ENCODE data around the gene GP1BB. TPM values are rescaled to one million over a fixed set of nuclear protein-coding genes. Genes with fewer than 3 reads are reported as not detected.

GP1BB gene
- total and polyA plus RNA-seq, 8 donors: 2.4 to 27.8 (median 8.7) TPM; not detected in 2

DNA sequence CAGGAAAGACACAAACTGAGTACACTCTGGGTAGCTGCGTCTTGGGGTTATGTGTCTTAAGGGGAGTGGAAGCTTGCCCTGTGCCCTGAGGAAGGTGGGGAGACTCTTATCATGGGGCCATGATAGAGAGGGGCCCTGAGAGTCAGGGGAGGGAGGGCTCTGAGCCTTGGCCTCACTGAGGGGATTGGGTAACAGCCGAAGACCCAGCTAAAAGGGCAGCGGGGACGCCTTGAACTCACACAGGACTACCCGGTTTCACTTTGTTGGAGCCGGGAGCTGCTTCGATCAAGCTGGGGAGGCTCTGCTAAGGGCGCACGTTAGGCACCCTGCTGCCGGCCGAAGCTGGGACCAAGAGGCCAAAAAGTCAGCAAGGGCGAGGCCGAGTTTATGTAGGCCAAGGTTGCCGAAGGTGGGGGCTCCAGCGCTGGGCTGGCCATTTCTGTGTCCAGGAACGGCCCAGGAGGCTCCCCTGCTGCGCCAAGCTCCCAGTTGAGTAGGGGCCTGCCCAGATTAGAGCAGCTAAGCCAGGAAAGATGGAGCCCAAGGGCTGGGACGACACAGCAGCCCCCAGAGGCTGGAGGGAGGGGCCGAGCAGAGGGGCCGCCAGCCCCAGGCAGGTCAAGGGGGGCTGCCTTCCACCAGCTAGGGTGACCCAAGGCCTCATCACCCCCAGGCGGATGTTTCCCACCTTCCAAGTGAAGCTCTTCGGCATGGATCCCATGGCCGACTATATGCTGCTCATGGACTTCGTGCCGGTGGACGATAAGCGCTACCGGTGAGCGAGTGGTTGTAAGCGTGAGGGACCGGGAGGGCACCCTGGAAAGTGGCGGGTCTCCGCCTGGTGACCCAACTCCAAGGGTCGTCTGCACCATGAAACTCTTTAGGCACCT lies 39.5 kb downstream of the GP1BB start:
- intact Hi-C loops (cut with DNase I; ENCODE audit: low total_unique reads): no loop called here
- Histone ChIP-seq H3K27me3 (peaks cover 44 to 95% (median 93%) of the 10 kb centered on the region in 3 donors), H3K4me3 (no peak overlapping the region), H3K4me1 (peaks cover 30 to 59% (median 50%) of the 10 kb centered on the region in 4 donors), H3K9me3 (no peaks in the 10 kb centered on the region), H3K27ac (no peak overlapping the region), H3K36me3 (no peaks in the 10 kb centered on the region)
- 71 to 87% (median 84%) methylated on average over 18 to 34 of the region's 34 CpGs for WGBS, 5 donors
- no peak for DNase-seq
- TF ChIP-seq POLR2A (IDR thresholded peaks at IDR 0.05) (no peak), POLR2AphosphoS5 (IDR thresholded peaks at IDR 0.05) (no peak), EP300 (IDR thresholded peaks at IDR 0.05) (no peak)
- TF ChIP-seq, protein P1, sequence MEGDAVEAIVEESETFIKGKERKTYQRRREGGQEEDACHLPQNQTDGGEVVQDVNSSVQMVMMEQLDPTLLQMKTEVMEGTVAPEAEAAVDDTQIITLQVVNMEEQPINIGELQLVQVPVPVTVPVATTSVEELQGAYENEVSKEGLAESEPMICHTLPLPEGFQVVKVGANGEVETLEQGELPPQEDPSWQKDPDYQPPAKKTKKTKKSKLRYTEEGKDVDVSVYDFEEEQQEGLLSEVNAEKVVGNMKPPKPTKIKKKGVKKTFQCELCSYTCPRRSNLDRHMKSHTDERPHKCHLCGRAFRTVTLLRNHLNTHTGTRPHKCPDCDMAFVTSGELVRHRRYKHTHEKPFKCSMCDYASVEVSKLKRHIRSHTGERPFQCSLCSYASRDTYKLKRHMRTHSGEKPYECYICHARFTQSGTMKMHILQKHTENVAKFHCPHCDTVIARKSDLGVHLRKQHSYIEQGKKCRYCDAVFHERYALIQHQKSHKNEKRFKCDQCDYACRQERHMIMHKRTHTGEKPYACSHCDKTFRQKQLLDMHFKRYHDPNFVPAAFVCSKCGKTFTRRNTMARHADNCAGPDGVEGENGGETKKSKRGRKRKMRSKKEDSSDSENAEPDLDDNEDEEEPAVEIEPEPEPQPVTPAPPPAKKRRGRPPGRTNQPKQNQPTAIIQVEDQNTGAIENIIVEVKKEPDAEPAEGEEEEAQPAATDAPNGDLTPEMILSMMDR (IDR thresholded peaks at IDR 0.05): no peak

DNA sequence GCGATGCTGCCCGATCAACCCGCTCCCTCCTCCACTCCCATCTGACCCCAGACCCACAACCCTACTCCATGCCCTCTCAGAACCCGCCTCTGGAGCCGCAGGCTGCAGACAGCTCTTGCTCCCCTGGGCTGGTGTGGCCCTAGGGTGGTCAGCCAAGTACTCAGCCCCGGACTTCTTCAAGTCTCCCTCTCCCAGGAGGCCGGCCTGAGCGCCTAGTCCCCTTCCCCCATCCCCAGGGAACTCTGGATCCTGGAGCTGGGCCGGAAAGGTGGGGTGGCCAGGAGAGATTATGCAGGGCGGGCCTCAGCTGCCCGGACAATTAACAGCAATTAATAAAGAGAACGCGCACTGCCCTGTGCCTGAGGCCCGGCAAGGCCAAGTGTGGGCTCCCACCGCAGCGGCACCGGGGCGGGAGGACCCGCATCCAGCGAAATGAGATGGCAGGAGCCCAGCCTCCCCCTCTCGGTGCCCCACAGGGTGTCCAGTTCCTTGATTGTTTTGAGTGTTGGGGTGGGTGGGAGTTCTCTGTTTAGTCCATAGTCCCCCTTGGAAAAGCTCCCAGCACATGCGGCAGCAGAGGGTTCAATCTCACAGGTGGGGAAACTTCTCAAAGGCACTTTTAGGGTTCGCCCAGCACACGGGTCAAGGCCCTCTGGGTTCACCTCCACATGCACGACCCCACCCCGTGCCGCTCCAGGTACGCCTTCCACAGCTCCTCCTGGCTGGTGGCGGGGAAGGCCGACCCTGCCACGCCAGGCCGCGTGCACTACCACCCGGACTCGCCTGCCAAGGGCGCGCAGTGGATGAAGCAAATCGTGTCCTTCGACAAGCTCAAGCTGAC lies 40.3 kb downstream of the GP1BB start:
- no peak for DNase-seq
- Histone ChIP-seq H3K27me3 (peaks cover 48 to 95% (median 93%) of the 10 kb centered on the region in 3 donors), H3K4me3 (no peak overlapping the region), H3K36me3 (no peaks in the 10 kb centered on the region), H3K9me3 (no peaks in the 10 kb centered on the region), H3K4me1 (peaks cover 30 to 60% (median 50%) of the 10 kb centered on the region in 4 donors), H3K27ac (no peak overlapping the region)
- intact Hi-C loops (cut with DNase I; ENCODE audit: low total_unique reads): no loop called here
- TF ChIP-seq POLR2AphosphoS5 (IDR thresholded peaks at IDR 0.05) (no peak), POLR2A (IDR thresholded peaks at IDR 0.05) (no peak), EP300 (IDR thresholded peaks at IDR 0.05) (no peak)
- TF ChIP-seq, protein P1 (IDR thresholded peaks at IDR 0.05): no peak
- WGBS, 5 donors: 50 to 71% (median 67%) methylated on average over 31 to 39 of the region's 39 CpGs

DNA sequence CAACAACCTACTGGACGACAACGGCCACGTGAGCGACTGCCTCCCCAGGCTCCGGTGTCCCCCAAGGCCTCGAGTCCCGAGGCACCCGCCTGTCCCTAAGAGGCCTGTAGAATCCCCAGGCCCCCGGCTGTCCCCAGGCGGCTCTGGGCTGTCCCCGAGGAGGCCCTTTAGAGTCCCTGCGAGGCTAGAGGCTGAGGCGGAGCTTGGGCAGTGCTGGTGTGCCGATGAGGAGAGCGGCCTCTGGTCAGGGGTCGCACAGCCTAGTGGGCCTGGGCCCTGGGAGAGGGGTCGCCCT lies 40.9 kb downstream of the GP1BB start:
- TF ChIP-seq, protein P1 (IDR thresholded peaks at IDR 0.05): no peak
- no peak for TF ChIP-seq POLR2A (IDR thresholded peaks at IDR 0.05)
- no peak for TF ChIP-seq EP300 (IDR thresholded peaks at IDR 0.05)
- no peak for TF ChIP-seq POLR2AphosphoS5 (IDR thresholded peaks at IDR 0.05)
- Histone ChIP-seq H3K27me3 (peaks cover 43 to 95% (median 93%) of the 10 kb centered on the region in 3 donors), H3K9me3 (no peaks in the 10 kb centered on the region), H3K4me1 (peaks cover 28 to 55% (median 48%) of the 10 kb centered on the region in 4 donors), H3K27ac (no peak overlapping the region), H3K36me3 (no peaks in the 10 kb centered on the region), H3K4me3 (no peak overlapping the region)
- 65 to 85% (median 78%) methylated on average over 11 to 17 of the region's 17 CpGs for WGBS, 5 donors
- intact Hi-C loops (cut with DNase I; ENCODE audit: low total_unique reads): no loop called here
- DNase-seq: no peak

DNA sequence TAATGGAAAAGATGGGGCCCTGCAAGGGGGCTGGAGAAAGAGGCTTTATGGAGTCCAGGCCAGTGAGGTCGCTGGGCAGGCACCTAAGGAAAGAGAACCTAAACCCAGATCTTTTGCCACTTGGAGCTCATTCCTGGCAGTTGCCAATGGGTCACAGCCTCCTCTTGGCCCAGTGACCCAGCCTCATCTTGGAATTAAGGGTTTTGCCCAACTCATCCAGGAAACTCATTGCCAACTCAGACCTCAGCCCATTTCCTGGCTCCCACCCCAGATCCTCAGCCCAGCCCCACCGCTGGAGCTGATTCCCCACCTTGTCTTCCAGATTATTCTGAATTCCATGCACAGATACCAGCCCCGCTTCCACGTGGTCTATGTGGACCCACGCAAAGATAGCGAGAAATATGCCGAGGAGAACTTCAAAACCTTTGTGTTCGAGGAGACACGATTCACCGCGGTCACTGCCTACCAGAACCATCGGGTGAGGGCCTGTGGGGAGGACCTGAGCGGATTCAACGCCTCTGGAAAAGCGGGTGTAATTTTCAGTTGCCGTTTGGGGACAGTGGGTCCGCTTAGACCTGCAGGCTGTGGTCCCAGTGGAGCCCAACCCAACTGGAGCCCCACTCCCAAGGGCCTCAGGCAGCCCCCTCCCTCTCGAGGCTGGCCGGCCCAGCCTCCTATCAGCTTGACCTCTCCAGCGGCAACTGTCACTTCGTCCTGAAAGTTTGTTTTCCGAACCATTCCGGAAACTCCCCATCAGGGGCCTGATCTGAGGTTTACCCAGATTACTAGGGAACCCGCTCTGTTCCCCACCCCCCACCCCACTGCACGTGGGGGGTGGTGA lies 41.5 kb downstream of the GP1BB start:
- TF ChIP-seq POLR2AphosphoS5 (IDR thresholded peaks at IDR 0.05): no peak
- TF ChIP-seq POLR2A (IDR thresholded peaks at IDR 0.05): no peak
- no peak for TF ChIP-seq EP300 (IDR thresholded peaks at IDR 0.05)
- TF ChIP-seq, protein P1 (IDR thresholded peaks at IDR 0.05): no peak
- no peak overlapping the region for H3K4me3 ChIP-seq
- no peak for DNase-seq

More for the DNA sequence above, 41.5 kb downstream of the GP1BB start:
- intact Hi-C loops (cut with DNase I; ENCODE audit: low total_unique reads): no loop called here
- WGBS, 5 donors: 53 to 73% (median 66%) methylated on average over 23 to 25 of the region's 25 CpGs
- no peaks in the 10 kb centered on the region for H3K9me3 ChIP-seq
- peaks cover 22 to 49% (median 42%) of the 10 kb centered on the region in 4 donors for H3K4me1 ChIP-seq
- H3K36me3 ChIP-seq: no peaks in the 10 kb centered on the region
- H3K27ac ChIP-seq: no peak overlapping the region
- peaks cover 37 to 95% (median 93%) of the 10 kb centered on the region in 3 donors for H3K27me3 ChIP-seq
